Epidermal melanocyte (primary cell): ENCODE data around the gene MLLT3.

ENCODE experiments used
- DNase-seq: peaks from one replicate; pipeline ENCODE4 v3.0.0; 2011; ENCODE audit warnings: low spot score; ENCODE audit not compliant: insufficient read length

Gene MLLT3

GRCh38 chr9:20418485-20418884 is 203.8 kb downstream of the MLLT3 start:
- no peak for DNase-seq

GRCh38 chr9:20417373-20418080 is 204.8 kb downstream of the MLLT3 start:
- DNase-seq = no peak

- DNase-seq = no peak
Observed at GRCh38 chr9:20414150-20414549, 208.1 kb downstream of the MLLT3 start.

GRCh38 chr9:20409321-20410092 is 212.8 kb downstream of the MLLT3 start:
- no peak for DNase-seq

DNA sequence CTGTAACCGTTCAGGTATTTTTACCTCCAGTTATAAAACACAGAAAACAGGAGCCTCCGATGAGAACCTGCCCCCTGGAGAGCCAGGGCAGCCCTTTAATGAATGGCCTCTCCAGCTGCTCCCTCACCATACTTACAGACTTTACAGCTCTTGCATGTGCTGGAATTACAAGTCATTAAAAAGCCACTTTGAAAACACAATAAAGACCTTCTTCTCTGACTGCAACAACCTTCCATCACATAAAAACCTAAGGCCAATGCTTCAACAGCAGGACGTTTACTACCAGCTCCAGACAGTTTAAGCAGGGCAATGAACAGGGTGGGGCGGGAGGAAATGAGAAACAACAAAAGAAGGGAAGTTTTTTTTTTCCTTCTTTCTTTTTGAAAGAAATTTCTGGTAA is 213.8 kb downstream of the MLLT3 start:
- DNase-seq = no peak

GRCh38 chr9:20407013-20407412 is 215.3 kb downstream of the MLLT3 start:
- no peak for DNase-seq

- no peak for DNase-seq
Observed at GRCh38 chr9:20406344-20406743, 216.0 kb downstream of the MLLT3 start.

- no peak for DNase-seq
Observed at GRCh38 chr9:20405616-20406015, 216.7 kb downstream of the MLLT3 start.

DNA sequence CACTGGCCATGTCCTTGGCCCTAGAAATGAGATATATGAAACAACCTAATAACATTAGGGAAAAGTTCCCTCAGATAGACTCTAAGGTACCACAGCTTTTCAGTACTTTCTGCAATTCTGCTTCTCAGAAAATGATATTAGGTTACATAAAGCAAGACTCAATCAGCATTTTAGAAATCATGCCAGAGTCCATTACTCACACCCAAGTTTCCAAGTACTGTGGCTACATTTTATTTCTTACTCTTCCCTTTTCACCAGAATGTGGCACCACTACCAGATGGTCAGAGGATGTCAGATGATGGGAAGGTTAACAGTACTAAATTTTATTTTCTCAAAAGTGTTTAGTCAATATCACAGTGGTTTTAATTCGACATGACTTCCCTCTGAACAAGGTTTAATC is 217.2 kb downstream of the MLLT3 start:
- DNase-seq = no peak

- DNase-seq = no peak
Observed at GRCh38 chr9:20404192-20404813, 218.0 kb downstream of the MLLT3 start.

DNA sequence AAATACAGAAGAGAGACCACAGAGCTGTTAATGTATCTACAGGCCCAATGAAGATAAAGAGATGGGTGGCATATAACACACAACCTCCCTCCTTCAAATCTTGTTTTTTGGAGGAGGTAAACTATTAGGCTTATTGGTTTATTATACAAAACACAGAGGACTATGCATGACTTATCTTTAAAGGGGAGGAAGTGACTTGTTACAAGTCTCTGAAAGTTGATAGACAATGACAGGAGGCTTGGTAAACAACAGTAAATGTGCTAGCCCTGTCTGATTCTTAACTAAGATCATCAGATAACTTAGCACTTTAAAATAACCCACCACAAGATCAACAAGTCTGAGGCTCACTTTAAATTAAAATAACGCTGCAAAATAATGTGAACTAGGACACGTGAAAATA is 219.0 kb downstream of the MLLT3 start:
- DNase-seq = no peak

DNA sequence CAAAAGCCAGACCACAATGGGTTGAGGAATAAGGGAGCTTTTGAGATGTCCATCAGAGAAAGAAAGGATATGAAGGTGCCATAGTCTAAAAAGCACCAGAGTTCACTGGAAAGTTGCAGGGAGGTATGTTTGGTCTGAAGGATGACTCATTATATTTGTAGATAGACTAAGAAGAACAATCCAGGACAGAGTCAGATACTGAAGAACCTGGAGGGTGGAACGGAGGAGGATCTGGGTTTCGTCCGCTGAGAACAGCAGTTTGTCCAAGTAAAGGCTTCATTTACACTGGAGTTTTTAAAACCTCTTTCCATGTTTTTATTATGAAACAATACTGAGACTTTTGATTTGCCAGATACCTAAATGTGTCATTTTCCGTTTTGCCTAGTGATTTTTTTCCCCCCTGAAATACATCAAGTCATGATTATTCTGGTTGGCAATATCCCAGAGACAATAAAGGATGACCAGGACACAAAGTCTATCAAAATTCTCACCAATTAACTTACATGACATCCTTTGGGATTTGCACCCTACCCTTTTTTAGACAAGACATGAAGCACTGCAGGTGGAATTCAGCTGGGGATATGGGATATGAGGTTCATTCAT is 219.9 kb downstream of the MLLT3 start:
- DNase-seq = no peak

DNA sequence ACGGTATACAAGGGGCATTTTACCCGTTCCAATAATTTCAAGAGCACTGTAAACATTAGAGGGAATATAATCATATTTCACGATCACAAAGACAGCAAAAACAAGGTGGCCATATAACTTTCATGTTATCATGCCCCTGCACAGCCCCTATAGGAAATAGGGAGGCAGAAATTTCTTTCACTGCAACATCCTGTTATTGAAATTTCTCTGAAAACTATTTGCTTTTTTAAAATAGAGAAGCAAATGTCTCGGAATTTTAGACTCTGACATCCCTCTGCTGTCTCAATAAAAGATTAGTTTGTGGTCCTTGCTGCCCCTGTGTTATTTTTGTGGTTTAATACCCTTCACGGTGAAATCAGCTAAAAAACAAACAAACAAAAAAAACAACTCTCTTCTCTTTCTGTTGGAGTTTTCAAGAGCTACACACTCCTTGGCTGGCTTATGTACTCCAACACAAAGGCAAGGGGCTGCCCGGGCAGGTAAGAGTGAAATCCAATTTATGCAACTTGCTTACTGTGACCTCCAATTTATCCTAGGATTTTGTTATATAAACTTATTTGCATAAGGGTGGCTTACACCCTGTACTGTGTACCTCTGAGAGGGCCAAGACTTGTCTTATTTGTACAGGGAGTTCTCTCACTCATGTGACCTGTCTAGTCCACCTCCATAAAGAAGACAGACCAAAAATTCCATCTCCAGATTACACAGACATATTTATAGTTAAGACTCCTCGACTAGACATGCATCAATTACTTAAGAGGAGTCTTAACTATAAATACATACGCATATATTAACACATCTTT is 223.6 kb downstream of the MLLT3 start:
- DNase-seq = no peak

DNA sequence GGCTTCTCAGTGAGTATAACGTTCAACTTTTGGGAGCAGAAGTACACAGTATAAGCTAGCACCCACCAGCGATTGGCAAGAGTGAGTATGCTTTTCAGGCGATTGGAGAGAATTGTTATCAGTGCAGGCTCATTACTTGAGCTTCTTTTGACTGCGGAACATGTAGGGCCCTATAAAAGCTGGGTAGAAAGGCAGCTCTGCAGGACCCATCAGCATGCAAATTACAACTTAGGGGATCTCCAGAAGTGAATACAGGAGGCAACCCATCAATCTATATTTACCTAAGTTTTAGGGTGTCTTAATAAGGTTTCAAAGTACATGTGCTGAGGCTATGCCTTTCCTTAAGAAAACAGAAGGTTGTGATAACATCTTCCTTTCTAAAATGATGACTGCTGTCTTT is 225.0 kb downstream of the MLLT3 start:
- DNase-seq = no peak

- DNase-seq = no peak
Observed at GRCh38 chr9:20396509-20396908, 225.8 kb downstream of the MLLT3 start.

DNA sequence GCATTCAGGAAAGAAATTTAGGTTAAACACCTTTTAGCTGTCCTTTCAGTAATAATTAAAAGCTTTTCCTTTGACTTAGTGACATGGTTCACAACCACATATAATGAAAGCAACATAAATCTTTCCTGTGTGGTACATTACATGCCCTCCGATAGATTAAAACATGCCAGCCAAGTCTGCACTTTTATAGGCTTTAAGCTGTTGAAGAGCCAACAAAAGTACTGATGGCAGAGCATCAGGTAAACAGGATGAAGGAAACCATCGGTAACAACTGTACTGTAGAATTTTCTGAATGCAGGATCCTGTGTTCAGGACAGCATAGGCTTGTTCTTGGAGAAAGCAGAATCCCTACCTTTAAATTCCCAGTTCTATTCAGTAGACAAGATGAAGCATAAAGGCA is 226.6 kb downstream of the MLLT3 start:
- DNase-seq = no peak

- no peak for DNase-seq
Observed at GRCh38 chr9:20394969-20395368, 227.3 kb downstream of the MLLT3 start.

- no peak for DNase-seq
Observed at GRCh38 chr9:20391208-20391607, 231.1 kb downstream of the MLLT3 start.

- DNase-seq = no peak
Observed at GRCh38 chr9:20390400-20390799, 231.9 kb downstream of the MLLT3 start.

DNA sequence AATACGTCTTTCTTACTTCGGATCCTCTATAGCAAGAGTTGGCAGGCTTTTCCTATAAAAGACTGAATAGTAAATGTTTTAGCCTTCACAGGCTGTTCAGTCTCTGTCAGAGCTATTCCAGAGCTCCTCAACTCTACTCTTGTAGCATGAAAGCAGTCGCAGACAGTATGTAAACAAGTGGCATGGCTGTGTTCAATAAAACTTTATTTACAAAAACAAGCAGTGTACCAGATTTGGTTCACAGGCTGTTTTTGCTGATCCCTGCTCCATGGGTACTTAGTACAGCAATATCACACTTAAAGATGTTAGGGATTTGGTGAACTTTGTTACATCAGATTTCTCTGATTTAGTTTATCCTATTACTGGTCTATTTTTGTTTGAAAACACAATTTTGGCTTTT is 235.2 kb downstream of the MLLT3 start:
- no peak for DNase-seq

- DNase-seq = no peak
Observed at GRCh38 chr9:20384642-20385041, 237.7 kb downstream of the MLLT3 start.
